Activated CD4-positive, alpha-beta T cell treated with anti-CD3 and anti-CD28 coated beads, Interleukin-2, amount 10 ng/mL, durations not matched to agents 7 days and 5 days (primary cell): ENCODE measurements around the gene ZNHIT6. TPM values are rescaled to one million over a fixed set of nuclear protein-coding genes. Genes with fewer than 3 reads are reported as not detected.

Experiments
- CTCF ChIA-PET: fragments of 350-600 bp; sonication (Branson Sonifier 250); formaldehyde crosslinking; loops from one replicate; lab custom pipeline; 2021; ENCODE audit warnings: antibody characterized with exemption; lab: Charles Lee
- POLR2A ChIA-PET: fragments of 350-600 bp; sonication (Branson Sonifier 250); formaldehyde crosslinking; loops from one replicate; lab custom pipeline; 2021; ENCODE audit warnings: antibody characterized with exemption; lab: Charles Lee
- DNase-seq: peaks from one replicate; pipeline ENCODE4 v3.0.0-alpha.2; 2020
- H3K27ac Mint-ChIP-seq: one replicate; pipeline ENCODE4 v1.8.0; 2021; ENCODE audit warnings: mild to moderate bottlenecking, moderate library complexity, mixed read lengths
- H3K27me3 Mint-ChIP-seq: one replicate; pipeline ENCODE4 v1.8.0; 2021; ENCODE audit warnings: mixed read lengths
- H3K36me3 Mint-ChIP-seq: one replicate; pipeline ENCODE4 v1.8.0; 2021; ENCODE audit warnings: low read depth, mixed read lengths
- H3K4me1 Mint-ChIP-seq: one replicate; pipeline ENCODE4 v1.8.0; 2021; ENCODE audit warnings: mixed read lengths
- H3K4me3 Mint-ChIP-seq: one replicate; pipeline ENCODE4 v1.8.0; 2021; ENCODE audit warnings: mild to moderate bottlenecking, moderate library complexity, mixed read lengths
- H3K9me3 Mint-ChIP-seq: one replicate; pipeline ENCODE4 v1.8.0; 2021; ENCODE audit warnings: mixed read lengths
- total RNA-seq, 2 experiments: library from RNA; stranded (reverse); gene quantifications; one replicate each; pipeline ENCODE4 v1.2.3, GENCODE V29; 2021

Gene ZNHIT6
- total RNA-seq, 2 experiments from 2014 or later: 16.9 to 20.3 TPM

DNA sequence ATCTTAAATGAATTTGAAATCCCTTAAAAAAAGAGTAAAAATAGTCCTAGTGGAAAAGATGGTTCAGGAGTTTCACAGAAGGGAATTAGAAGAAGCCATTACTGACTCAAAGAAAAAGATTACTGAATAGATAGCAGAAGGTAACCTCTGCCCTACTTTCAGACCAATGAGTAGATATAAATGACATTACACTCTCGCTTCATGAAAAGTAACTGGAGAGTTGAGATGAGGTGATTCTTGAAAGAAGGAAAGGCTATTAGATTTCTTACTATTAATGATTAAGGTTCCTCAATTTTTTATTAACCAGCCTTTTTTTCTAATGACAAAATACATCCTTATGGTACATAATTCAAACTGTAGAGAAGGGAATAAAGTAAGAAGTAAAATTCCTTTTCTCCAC, 99.4 kb downstream of the ZNHIT6 start:
- no peak overlapping the region for H3K4me3 Mint-ChIP-seq
- no peaks in the 10 kb centered on the region for H3K4me1 Mint-ChIP-seq
- no peaks in the 10 kb centered on the region for H3K9me3 Mint-ChIP-seq
- no peaks in the 10 kb centered on the region for H3K36me3 Mint-ChIP-seq
- CTCF ChIA-PET: no interaction called here
- POLR2A ChIA-PET: no interaction called here
- no peaks in the 10 kb centered on the region for H3K27me3 Mint-ChIP-seq
- no peak for DNase-seq
- no peak overlapping the region for H3K27ac Mint-ChIP-seq

DNA sequence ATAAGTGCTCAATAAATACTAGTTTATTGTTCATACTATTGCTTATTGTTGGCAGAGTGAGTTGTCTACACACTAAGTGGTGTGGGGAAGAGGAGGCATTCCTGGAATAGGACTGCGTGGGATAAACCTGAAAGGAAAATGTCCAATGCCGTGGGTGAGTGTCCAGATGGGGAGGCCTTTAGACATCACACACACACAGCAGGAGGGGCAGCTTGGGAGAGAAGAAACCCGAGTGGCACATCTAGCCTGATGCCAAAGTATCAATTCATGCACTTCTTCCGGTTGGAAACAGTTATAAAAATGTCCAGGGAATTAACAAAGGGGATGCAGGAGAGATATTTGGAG, 100.3 kb downstream of the ZNHIT6 start:
- H3K27me3 Mint-ChIP-seq: no peaks in the 10 kb centered on the region
- H3K36me3 Mint-ChIP-seq: no peaks in the 10 kb centered on the region
- POLR2A ChIA-PET: no interaction called here
- DNase-seq: no peak
- H3K4me3 Mint-ChIP-seq: no peak overlapping the region
- H3K4me1 Mint-ChIP-seq: no peaks in the 10 kb centered on the region
- CTCF ChIA-PET: no interaction called here
- H3K9me3 Mint-ChIP-seq: no peaks in the 10 kb centered on the region
- H3K27ac Mint-ChIP-seq: no peak overlapping the region

DNA sequence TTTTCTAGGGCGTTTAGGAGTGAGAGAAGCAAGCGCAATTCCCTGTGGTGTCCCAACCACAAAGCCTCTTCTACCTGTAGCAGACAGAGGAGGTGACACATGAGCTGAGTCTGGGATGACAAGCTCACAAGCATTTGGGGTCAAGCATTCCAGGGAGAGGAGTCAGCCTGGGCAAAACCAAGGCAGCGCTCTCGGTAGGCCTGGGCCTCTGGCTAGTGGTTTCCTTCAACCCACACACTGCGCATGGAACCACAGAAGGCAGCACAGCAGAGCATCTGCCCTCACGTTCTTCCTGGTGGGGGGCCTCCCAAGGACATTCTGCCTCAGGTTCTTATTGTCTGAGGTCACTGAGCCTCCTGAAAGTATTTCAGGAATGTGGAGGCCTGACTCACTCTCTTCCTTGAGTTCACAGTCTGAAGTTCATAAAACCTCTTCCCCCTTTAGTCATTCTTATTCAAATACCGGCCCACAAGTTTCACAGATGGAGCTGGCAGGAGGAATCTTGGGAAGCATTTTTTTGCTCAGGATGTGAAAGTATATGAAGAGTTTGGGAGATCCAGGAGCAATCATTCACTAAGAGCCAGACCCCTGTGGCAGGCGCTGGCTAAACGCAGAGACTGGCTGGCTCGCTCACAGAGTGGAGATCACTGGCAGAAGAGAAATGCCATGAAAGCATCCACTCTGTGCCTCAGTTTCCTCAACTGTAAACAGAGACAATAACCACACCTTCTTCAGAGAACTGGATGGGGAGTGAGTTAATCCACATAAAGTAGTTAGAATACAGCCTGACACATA, 100.9 kb downstream of the ZNHIT6 start:
- H3K27me3 Mint-ChIP-seq: no peaks in the 10 kb centered on the region
- H3K9me3 Mint-ChIP-seq: no peaks in the 10 kb centered on the region
- H3K4me3 Mint-ChIP-seq: no peak overlapping the region
- ChIA-PET POLR2A (no interaction called here), CTCF (interaction anchor here (0.6 kb wide), 1 partner anchor 21 kb away, joined by 3 read pairs; no protein-coding TSS in a partner anchor)
- H3K27ac Mint-ChIP-seq: no peak overlapping the region
- no peaks in the 10 kb centered on the region for H3K4me1 Mint-ChIP-seq
- H3K36me3 Mint-ChIP-seq: no peaks in the 10 kb centered on the region
- no peak for DNase-seq

DNA sequence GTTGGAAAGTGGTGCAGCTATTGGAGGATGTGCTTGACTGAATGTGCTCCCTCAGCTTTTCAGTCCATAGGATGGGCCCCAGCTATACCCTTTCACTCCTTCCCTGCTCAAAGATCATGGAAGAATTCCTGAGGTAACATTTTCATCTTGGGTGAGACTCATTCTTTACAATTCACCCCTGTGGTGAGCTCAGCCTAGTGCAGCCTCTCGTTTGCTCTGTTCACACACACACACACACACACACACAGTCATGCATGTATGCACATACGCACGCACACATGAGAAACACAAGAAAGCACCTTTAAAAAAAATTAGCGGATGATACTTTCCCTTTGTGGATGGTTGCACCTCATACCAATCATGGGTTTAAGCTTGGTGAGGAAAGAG, 101.8 kb downstream of the ZNHIT6 start:
- Mint-ChIP-seq H3K27me3 (no peaks in the 10 kb centered on the region), H3K36me3 (no peaks in the 10 kb centered on the region), H3K4me3 (no peak overlapping the region), H3K4me1 (no peaks in the 10 kb centered on the region), H3K27ac (no peak overlapping the region), H3K9me3 (no peaks in the 10 kb centered on the region)
- DNase-seq: no peak
- POLR2A ChIA-PET: no interaction called here
- CTCF ChIA-PET: interaction anchor here (0.6 kb wide), 1 partner anchor 22 kb away, joined by 3 read pairs; no protein-coding TSS in a partner anchor

DNA sequence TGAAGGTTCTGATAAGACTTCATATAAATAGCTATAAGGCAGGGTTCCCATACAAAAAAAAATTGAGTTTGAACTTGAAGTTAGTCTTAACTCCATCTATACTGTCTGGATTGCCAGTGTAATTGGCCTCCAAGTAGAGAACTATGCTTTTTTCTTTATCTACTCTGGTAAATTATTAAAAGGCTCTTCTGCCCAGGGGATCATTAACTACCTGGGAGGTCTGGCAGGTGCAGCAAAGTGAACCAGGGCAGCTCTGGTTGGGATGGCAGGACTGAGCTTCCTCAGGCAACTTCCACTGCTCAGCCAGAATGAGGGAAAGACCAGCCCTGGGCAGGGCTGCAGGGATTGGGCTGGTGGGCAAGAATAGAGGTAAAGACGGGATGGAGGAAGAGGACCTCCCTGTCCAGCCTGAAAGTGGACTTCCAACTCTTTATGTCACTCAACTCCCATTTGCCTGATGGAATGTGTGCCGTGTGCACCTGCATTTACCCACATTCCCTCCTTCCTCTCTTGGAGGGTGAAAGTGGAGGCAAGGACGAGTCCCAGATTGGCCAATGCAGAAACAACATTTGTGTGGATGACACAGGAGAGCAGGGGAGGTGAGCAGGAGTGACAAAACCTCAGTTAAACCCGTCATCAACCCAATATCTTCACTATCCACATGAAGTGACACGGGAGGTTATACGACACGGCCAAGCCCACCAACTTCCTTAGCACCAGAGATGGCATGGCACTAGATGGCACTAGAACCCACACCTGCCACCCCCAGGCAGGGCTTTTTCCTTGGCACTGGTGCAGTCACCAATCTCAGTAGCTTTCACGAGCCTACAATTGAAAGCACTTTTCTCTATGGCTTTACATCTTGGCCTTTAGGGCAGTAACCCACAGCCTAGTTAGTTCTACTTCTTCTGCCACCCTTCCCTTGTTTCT, 102.5 kb downstream of the ZNHIT6 start:
- H3K27me3 Mint-ChIP-seq: no peaks in the 10 kb centered on the region
- DNase-seq: no peak
- H3K36me3 Mint-ChIP-seq: no peaks in the 10 kb centered on the region
- H3K4me1 Mint-ChIP-seq: no peaks in the 10 kb centered on the region
- ChIA-PET POLR2A (no interaction called here), CTCF (no interaction called here)
- H3K4me3 Mint-ChIP-seq: no peak overlapping the region
- H3K9me3 Mint-ChIP-seq: no peaks in the 10 kb centered on the region
- H3K27ac Mint-ChIP-seq: no peak overlapping the region

DNA sequence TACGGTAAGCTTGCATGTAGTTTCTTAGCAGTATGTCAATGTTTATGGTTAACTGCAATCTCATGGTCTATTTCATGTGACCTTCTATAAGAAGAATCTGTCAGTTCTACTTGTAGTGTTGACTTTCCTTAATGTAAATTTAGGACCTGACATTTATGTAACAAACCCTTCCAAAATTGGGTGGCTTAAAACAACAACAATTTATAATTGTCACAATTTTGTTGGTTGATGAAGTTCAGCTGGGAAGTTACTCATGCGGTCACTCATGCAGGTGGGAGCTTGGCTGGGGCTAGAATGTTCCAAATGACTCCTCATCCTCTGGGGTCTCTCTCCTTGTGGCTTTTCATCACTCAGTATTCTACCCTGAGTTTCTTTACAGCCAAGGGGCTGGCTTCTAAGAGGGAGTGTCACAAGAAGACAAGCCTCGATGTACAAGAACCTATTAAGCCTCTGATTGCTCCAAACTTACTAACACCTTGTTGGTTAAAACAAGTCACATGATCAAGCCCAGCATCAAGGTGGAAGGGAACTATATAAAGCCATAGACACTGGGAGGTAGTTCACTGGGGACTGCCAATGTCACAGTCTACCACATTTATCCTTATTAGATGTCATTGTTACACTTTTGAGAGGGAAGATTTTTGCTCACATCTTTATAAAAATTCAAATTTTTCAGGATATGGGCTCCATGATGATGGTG, 103.8 kb downstream of the ZNHIT6 start:
- ChIA-PET CTCF (no interaction called here), POLR2A (interaction anchor here (0.7 kb wide), 1 partner anchor 16 kb away, joined by 3 read pairs; no protein-coding TSS in a partner anchor)
- H3K27me3 Mint-ChIP-seq: no peaks in the 10 kb centered on the region
- H3K36me3 Mint-ChIP-seq: no peaks in the 10 kb centered on the region
- no peak overlapping the region for H3K27ac Mint-ChIP-seq
- no peaks in the 10 kb centered on the region for H3K4me1 Mint-ChIP-seq
- no peak for DNase-seq
- no peak overlapping the region for H3K4me3 Mint-ChIP-seq
- peaks cover 2% of the 10 kb centered on the region for H3K9me3 Mint-ChIP-seq

DNA sequence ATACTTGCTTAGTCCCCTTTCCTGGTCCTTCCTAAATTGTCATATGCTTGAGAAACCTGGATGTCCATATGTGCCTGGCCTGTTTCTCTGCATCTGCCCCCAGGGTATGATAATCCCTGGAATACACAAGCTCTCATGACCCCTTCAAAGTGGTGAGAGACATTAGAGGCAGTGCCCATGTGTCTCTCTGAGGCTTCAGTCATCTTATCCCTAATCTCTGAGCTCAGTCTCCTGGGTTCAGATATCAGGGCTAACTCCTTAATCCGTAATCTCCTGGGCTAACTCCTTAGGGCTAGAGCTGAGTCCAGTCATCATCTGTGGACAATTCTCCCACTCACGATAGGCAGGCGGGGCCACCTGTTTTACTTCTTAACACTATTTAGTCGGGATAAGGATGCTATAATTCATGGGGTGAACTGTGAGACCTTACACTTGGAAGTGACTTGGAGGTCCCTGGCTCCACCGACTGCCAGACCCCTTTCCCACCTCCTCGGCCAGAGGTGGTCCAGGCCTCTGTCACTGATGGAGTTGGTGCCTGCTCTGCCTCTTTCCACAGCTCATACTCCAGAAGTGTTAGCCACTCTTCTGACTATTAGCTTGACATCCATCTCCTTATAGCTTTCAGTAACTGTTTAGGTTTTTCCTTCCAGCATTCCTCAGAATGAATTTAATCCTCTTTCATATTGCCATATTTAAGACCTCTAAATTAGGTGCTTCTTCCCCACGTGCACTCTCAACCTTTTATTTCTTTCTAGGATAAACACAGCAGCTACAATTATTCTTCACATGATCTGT, 105.0 kb downstream of the ZNHIT6 start:
- Mint-ChIP-seq H3K4me3 (no peak overlapping the region), H3K4me1 (no peaks in the 10 kb centered on the region), H3K27me3 (no peaks in the 10 kb centered on the region), H3K36me3 (no peaks in the 10 kb centered on the region), H3K9me3 (peaks cover 3% of the 10 kb centered on the region), H3K27ac (no peak overlapping the region)
- POLR2A ChIA-PET: no interaction called here
- no peak for DNase-seq
- CTCF ChIA-PET: no interaction called here

DNA sequence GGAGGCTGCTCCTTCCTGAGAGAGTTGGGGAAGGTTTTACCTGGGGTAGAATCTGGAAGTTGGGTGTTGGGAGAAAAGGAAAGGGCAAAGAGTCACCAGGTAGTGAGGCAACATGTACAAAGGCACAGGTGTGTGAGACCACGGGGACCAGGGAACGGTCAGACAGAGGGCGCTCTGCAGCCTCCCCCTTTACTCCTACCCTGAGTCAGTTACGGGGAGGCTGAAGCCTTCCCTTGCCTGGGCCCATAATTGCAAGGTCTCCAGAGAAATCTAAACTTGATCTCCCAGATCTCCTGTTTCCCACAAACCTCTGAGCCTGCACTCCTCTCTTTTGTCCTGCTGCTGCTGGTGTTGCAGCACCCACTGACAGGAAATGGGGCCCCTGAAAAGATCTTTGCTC, 105.7 kb downstream of the ZNHIT6 start:
- ChIA-PET CTCF (no interaction called here), POLR2A (no interaction called here)
- H3K27ac Mint-ChIP-seq: no peak overlapping the region
- no peak overlapping the region for H3K4me3 Mint-ChIP-seq
- H3K9me3 Mint-ChIP-seq: peaks cover 3% of the 10 kb centered on the region
- no peaks in the 10 kb centered on the region for H3K27me3 Mint-ChIP-seq
- H3K36me3 Mint-ChIP-seq: no peaks in the 10 kb centered on the region
- DNase-seq: no peak
- no peaks in the 10 kb centered on the region for H3K4me1 Mint-ChIP-seq

DNA sequence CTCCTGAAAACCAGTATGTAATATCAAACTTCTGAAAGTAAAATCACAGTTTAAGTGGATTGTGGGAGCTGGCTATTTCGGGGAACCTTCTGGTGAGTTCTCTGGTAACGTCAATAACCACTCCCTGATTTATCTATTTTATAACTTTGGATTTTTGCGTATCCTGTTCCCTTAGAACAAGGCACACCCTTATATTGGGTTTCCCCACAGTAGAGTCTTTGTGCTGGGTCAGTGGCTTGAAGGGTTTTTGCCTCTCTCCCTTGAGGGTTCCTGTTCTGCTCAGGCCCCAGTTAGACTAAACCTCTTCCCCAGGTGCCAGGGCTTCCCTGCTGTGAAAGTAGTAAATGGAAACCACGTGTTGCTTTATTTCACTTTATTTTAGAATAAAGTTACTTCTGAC, 106.3 kb downstream of the ZNHIT6 start:
- Mint-ChIP-seq H3K9me3 (peaks cover 3% of the 10 kb centered on the region), H3K4me3 (no peak overlapping the region), H3K4me1 (no peaks in the 10 kb centered on the region), H3K36me3 (no peaks in the 10 kb centered on the region), H3K27me3 (no peaks in the 10 kb centered on the region), H3K27ac (no peak overlapping the region)
- DNase-seq: no peak
- POLR2A ChIA-PET: no interaction called here
- CTCF ChIA-PET: interaction anchor here (0.6 kb wide), 1 partner anchor 13 kb away, joined by 3 read pairs; no protein-coding TSS in a partner anchor

DNA sequence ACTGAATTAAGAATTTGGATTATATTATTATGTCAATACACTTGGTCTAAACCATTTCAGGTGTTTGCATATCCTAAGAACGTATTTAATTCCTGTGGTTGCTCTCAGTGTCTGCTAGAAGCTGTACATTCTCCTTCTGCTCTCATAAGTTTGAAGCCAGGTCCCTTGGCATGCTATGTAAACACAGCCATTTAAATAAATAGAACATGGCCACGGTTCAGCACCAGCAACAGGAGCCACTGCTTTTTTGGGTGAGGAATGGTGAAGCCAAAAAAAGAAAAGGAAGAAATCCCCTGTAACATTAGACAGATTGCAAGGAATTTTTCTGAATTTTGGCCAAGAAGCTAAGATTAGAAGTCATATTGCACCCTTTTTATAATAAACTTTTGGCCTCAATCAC, 108.6 kb downstream of the ZNHIT6 start:
- Mint-ChIP-seq H3K36me3 (no peaks in the 10 kb centered on the region), H3K4me3 (no peak overlapping the region), H3K27me3 (no peaks in the 10 kb centered on the region), H3K9me3 (peaks cover 3% of the 10 kb centered on the region), H3K4me1 (no peaks in the 10 kb centered on the region), H3K27ac (no peak overlapping the region)
- CTCF ChIA-PET: no interaction called here
- no peak for DNase-seq
- POLR2A ChIA-PET: no interaction called here
